ENCODE data around the gene MRFAP1L1. TPM values are rescaled to one million over a fixed set of nuclear protein-coding genes. Genes with fewer than 3 reads are reported as not detected.

MRFAP1L1 gene
- total RNA-seq, 1 donor from 2014 or later, result 43.0 TPM

DNA sequence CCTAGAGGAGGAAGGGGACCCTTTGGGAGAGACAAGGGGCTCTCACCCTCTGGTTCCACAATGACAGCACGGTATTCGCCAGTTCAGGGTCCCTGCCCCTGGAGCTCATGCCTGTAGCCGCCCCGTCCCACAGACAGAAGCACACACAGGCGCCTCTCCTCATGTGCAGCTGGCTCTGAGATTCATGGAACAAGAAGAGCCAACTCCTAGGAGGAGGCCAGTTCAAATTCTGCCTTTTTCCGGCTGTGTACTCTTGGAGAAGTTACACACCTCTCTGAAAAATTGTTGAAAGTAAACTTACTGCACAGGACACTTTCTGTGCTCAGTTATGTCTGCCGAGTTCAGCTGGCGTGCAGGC is 21.6 kb upstream of the MRFAP1L1 start:
- H3K27ac Mint-ChIP-seq (ENCODE audit: unreplicated experiment), result no peak overlapping the region

GRCh38 chr4:6730603-6731317 is 21.1 kb upstream of the MRFAP1L1 start:
- no peak overlapping the region for H3K4me3 Mint-ChIP-seq (ENCODE audit: unreplicated experiment)
- H3K36me3 Mint-ChIP-seq (ENCODE audit: low read depth, unreplicated experiment), result no peaks in the 10 kb centered on the region
- no peaks in the 10 kb centered on the region for H3K9me3 Mint-ChIP-seq (ENCODE audit: unreplicated experiment)
- H3K27me3 Mint-ChIP-seq (ENCODE audit: unreplicated experiment), result peaks cover 12% of the 10 kb centered on the region
- TF ChIP-seq, protein P1, sequence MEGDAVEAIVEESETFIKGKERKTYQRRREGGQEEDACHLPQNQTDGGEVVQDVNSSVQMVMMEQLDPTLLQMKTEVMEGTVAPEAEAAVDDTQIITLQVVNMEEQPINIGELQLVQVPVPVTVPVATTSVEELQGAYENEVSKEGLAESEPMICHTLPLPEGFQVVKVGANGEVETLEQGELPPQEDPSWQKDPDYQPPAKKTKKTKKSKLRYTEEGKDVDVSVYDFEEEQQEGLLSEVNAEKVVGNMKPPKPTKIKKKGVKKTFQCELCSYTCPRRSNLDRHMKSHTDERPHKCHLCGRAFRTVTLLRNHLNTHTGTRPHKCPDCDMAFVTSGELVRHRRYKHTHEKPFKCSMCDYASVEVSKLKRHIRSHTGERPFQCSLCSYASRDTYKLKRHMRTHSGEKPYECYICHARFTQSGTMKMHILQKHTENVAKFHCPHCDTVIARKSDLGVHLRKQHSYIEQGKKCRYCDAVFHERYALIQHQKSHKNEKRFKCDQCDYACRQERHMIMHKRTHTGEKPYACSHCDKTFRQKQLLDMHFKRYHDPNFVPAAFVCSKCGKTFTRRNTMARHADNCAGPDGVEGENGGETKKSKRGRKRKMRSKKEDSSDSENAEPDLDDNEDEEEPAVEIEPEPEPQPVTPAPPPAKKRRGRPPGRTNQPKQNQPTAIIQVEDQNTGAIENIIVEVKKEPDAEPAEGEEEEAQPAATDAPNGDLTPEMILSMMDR (IDR thresholded peaks at IDR 0.05; ENCODE audit: unreplicated experiment), result no peak
- no peaks in the 10 kb centered on the region for H3K4me1 Mint-ChIP-seq (ENCODE audit: unreplicated experiment)
- no peak for DNase-seq (ENCODE audit: low spot score)
- H3K27ac Mint-ChIP-seq (ENCODE audit: unreplicated experiment), result no peak overlapping the region

More for the DNA sequence above, 21.6 kb upstream of the MRFAP1L1 start:
- no peak overlapping the region for H3K4me3 Mint-ChIP-seq (ENCODE audit: unreplicated experiment)
- peaks cover 12% of the 10 kb centered on the region for H3K27me3 Mint-ChIP-seq (ENCODE audit: unreplicated experiment)
- DNase-seq (ENCODE audit: low spot score), result no peak
- H3K4me1 Mint-ChIP-seq (ENCODE audit: unreplicated experiment), result no peaks in the 10 kb centered on the region
- TF ChIP-seq, protein P1 (IDR thresholded peaks at IDR 0.05; ENCODE audit: unreplicated experiment), result no peak
- H3K36me3 Mint-ChIP-seq (ENCODE audit: low read depth, unreplicated experiment), result no peaks in the 10 kb centered on the region
- H3K9me3 Mint-ChIP-seq (ENCODE audit: unreplicated experiment), result no peaks in the 10 kb centered on the region

- TF ChIP-seq, protein P1 (IDR thresholded peaks at IDR 0.05; ENCODE audit: unreplicated experiment), result no peak
- Mint-ChIP-seq H3K27me3 (ENCODE audit: unreplicated experiment) (peaks cover 9% of the 10 kb centered on the region), H3K9me3 (ENCODE audit: unreplicated experiment) (no peaks in the 10 kb centered on the region), H3K27ac (ENCODE audit: unreplicated experiment) (no peak overlapping the region), H3K36me3 (ENCODE audit: low read depth, unreplicated experiment) (no peaks in the 10 kb centered on the region), H3K4me3 (ENCODE audit: unreplicated experiment) (no peak overlapping the region), H3K4me1 (ENCODE audit: unreplicated experiment) (no peaks in the 10 kb centered on the region)
- DNase-seq (ENCODE audit: low spot score), result no peak
Measured at GRCh38 chr4:6728320-6729029, 18.8 kb upstream of the MRFAP1L1 start.

DNA sequence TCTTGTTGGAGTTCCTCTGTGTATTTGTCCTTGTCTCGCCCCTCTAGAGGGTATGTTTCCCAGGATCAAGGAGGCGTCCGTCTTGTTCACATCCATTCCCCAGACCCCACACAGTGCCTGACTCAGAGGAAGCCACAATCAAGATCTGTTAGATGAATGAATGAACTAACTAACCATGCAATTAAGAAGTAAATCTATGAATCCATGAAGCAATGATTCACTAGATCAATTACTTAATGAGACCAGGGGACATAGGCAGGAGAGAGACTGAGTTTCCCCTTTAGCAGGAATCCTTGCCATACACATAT is 18.2 kb upstream of the MRFAP1L1 start:
- H3K27ac Mint-ChIP-seq (ENCODE audit: unreplicated experiment), result peak overlapping the region; percentile 48
- no peaks in the 10 kb centered on the region for H3K4me1 Mint-ChIP-seq (ENCODE audit: unreplicated experiment)
- DNase-seq (ENCODE audit: low spot score), result no peak
- no peak overlapping the region for H3K4me3 Mint-ChIP-seq (ENCODE audit: unreplicated experiment)
- no peaks in the 10 kb centered on the region for H3K36me3 Mint-ChIP-seq (ENCODE audit: low read depth, unreplicated experiment)
- TF ChIP-seq, protein P1 (IDR thresholded peaks at IDR 0.05; ENCODE audit: unreplicated experiment), result no peak
- peaks cover 9% of the 10 kb centered on the region for H3K27me3 Mint-ChIP-seq (ENCODE audit: unreplicated experiment)
- no peaks in the 10 kb centered on the region for H3K9me3 Mint-ChIP-seq (ENCODE audit: unreplicated experiment)
